Epithelial cell of proximal tubule (primary cell): Measurements from ENCODE around the gene HTRA3. TPM values are rescaled to one million over a fixed set of nuclear protein-coding genes. Genes with fewer than 3 reads are reported as not detected.

Experiments used
- DNase-seq: peaks from one replicate; pipeline ENCODE4 v3.0.0-alpha.2; 2011; ENCODE audit warnings: low read depth
- H3K4me3 ChIP-seq: 2 replicates; pipeline ENCODE4 v1.5.1; 2011; ENCODE audit warnings: low read depth, mild to moderate bottlenecking, low read length
- CTCF ChIP-seq: conservative IDR thresholded peaks from 2 replicates; pipeline ENCODE4 v1.5.1; 2012; ENCODE audit warnings: low read depth, mild to moderate bottlenecking, low read length
- total RNA-seq: library from RNA; depleted of rRNA; stranded (reverse); fragments of >200 nt; gene quantifications from 2 replicates; pipeline ENCODE4 v1.2.3, GENCODE V29; 2015

Gene HTRA3
- total RNA-seq, 1 donor from 2014 or later: 1.2 TPM

- TF ChIP-seq CTCF: no peak
- H3K4me3 ChIP-seq: no peak overlapping the region
- DNase-seq: no peak
Observed at GRCh38 chr4:8355864-8356565, 86.5 kb downstream of the HTRA3 start.

Other genes with a start within 250 kb of the HTRA3 start
- 1.0 TPM in 1 of 2 replicates, not detected in the other for gene ABLIM2, start 110.9 kb upstream of the HTRA3 start, total RNA-seq
- gene SH3TC1, start 70.5 kb upstream of the HTRA3 start, total RNA-seq: 6.2 and 8.6 TPM in 2 replicates
- 10.5 and 16.0 TPM in 2 replicates for gene ACOX3, start 171.0 kb downstream of the HTRA3 start, total RNA-seq
- gene TRMT44, start 171.0 kb downstream of the HTRA3 start, total RNA-seq: 17.8 and 17.9 TPM in 2 replicates